GM11168 (cell line): ENCODE results near the gene VKORC1L1.
"Not testable (repeated sequence)": the region's sequence is repeated elsewhere in the genome, so short reads cannot be mapped to it uniquely, and the experiment has no call there.

Experiments
- in situ Hi-C: fragments of 300-500 bp; cut with MboI; formaldehyde crosslinking; loops from one replicate; pipeline ENCODE4 v1.12.0; 2022; ENCODE audit warnings: low sequenced_read_pairs; ENCODE audit not compliant: unreplicated experiment

VKORC1L1 gene

GRCh38 chr7:65880242-65880641 is 7.4 kb downstream of the VKORC1L1 start:
- in situ Hi-C loops, result not testable (repeated sequence)

GRCh38 chr7:65884983-65885382 is 12.1 kb downstream of the VKORC1L1 start:
- in situ Hi-C loops, result not testable (repeated sequence)

GRCh38 chr7:65885533-65885932 is 12.7 kb downstream of the VKORC1L1 start:
- in situ Hi-C loops, result not testable (repeated sequence)

- in situ Hi-C loops, result not testable (repeated sequence)
Measured at GRCh38 chr7:65888434-65889156, 15.7 kb downstream of the VKORC1L1 start.

GRCh38 chr7:65889722-65890121 is 16.8 kb downstream of the VKORC1L1 start:
- in situ Hi-C loops, result not testable (repeated sequence)

- in situ Hi-C loops, result no loop called here
Measured at GRCh38 chr7:65892161-65892560, 19.3 kb downstream of the VKORC1L1 start.

GRCh38 chr7:65892835-65893234 is 20.0 kb downstream of the VKORC1L1 start:
- in situ Hi-C loops, result no loop called here

GRCh38 chr7:65896279-65896870 is 23.5 kb downstream of the VKORC1L1 start:
- in situ Hi-C loops, result no loop called here

- in situ Hi-C loops, result not testable (repeated sequence)
Measured at GRCh38 chr7:65897289-65897688, 24.4 kb downstream of the VKORC1L1 start.

- in situ Hi-C loops, result not testable (repeated sequence)
Measured at GRCh38 chr7:65898677-65899447, 26.0 kb downstream of the VKORC1L1 start.

- in situ Hi-C loops, result no loop called here
Measured at GRCh38 chr7:65902306-65902705, 29.4 kb downstream of the VKORC1L1 start.

GRCh38 chr7:65907501-65908198 is 34.8 kb downstream of the VKORC1L1 start:
- in situ Hi-C loops, result no loop called here

- in situ Hi-C loops, result no loop called here
Measured at GRCh38 chr7:65910237-65910636, 37.4 kb downstream of the VKORC1L1 start.

GRCh38 chr7:65912237-65912636 is 39.4 kb downstream of the VKORC1L1 start:
- in situ Hi-C loops, result no loop called here

GRCh38 chr7:65915921-65916657 is 43.2 kb downstream of the VKORC1L1 start:
- in situ Hi-C loops, result no loop called here

GRCh38 chr7:65923316-65923715 is 50.4 kb downstream of the VKORC1L1 start:
- in situ Hi-C loops, result no loop called here

- in situ Hi-C loops, result no loop called here
Measured at GRCh38 chr7:65924193-65924592, 51.3 kb downstream of the VKORC1L1 start.

GRCh38 chr7:65925040-65925439 is 52.2 kb downstream of the VKORC1L1 start:
- in situ Hi-C loops, result no loop called here

- in situ Hi-C loops, result no loop called here
Measured at GRCh38 chr7:65926588-65926987, 53.7 kb downstream of the VKORC1L1 start.
